SK-N-SH (cell line): ENCODE data around the gene RAPGEF3.

Experiments
- CTCF ChIP-seq: fragments of 200-600 bp; sonication (generic); IDR thresholded peaks from 2 replicates; pipeline ENCODE4 v1.6.1; 2017; ENCODE audit warnings: antibody characterized with exemption, mild to moderate bottlenecking, moderate library complexity
- TF ChIP-seq, protein P1 (sequence below): IDR thresholded peaks from 2 replicates; pipeline ENCODE4 v1.4.0; 2012; ENCODE audit warnings: low read depth, borderline replicate concordance

DNA sequence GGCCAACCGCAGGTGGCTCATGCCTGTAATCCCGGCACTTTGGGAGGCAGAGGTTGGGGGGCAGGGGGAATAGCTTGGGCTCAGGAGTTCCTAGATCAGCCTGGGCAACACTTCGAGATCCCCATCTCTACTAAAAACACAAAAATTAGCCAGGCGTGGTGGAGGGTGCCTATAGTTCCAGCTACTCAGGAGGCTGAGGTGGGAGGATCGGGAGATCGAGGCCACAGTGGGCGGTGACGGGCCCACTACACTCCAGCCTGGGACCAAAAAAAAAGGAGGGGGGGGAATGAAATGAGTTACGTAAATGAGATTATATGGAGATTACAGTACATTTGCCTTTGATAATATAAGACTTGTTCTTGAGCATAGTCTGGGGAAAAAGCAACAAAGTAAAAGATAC, 54.0 kb downstream of the RAPGEF3 start:
- TF ChIP-seq CTCF, result no peak
- TF ChIP-seq, protein P1, sequence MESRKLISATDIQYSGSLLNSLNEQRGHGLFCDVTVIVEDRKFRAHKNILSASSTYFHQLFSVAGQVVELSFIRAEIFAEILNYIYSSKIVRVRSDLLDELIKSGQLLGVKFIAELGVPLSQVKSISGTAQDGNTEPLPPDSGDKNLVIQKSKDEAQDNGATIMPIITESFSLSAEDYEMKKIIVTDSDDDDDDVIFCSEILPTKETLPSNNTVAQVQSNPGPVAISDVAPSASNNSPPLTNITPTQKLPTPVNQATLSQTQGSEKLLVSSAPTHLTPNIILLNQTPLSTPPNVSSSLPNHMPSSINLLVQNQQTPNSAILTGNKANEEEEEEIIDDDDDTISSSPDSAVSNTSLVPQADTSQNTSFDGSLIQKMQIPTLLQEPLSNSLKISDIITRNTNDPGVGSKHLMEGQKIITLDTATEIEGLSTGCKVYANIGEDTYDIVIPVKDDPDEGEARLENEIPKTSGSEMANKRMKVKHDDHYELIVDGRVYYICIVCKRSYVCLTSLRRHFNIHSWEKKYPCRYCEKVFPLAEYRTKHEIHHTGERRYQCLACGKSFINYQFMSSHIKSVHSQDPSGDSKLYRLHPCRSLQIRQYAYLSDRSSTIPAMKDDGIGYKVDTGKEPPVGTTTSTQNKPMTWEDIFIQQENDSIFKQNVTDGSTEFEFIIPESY, result no peak
